Urothelium cell line (cell line): ENCODE results near the gene NPHS2.
"Not testable (repeated sequence)": the region's sequence is repeated elsewhere in the genome, so short reads cannot be mapped to it uniquely, and the experiment has no call there.

Experiments
- DNase-seq: peaks from one replicate; pipeline ENCODE4 v3.0.0; 2011; ENCODE audit warnings: low spot score, mixed read lengths
- FAIRE-seq: peaks from 2 replicates; lab custom pipeline; 2011; peaks lifted over from hg19 to GRCh38; lab: Jason Lieb, UNC

The NPHS2 gene

GRCh38 chr1:179548666-179549367, 26.9 kb downstream of the NPHS2 start:
- DNase-seq: no peak
- no peak for FAIRE-seq

DNA sequence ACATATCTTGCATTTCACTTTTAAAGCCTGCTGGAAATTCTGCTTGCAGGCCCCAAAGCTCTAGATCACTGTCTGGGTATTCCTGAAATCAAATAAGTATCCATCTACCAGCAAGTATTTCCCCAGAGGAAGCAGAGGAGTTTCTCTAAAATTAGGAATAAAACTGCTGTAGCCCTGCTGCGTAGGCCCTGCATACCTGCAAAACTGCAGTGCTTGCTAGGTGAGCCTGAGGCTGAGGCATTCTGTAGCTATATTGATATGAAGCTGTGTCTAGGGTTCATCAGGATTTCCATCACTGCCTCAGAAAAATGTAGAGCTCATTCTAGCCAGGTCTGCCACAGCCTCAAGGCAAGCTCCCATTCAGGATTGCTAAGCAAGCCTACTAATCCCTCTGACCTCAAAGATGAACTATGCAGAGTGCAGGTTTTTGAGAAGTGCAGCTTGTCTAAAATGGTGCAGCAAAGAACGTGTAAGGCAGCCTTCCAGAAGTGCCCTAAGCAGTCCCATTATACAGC, 28.7 kb downstream of the NPHS2 start:
- DNase-seq (no peak), FAIRE-seq (no peak)

DNA sequence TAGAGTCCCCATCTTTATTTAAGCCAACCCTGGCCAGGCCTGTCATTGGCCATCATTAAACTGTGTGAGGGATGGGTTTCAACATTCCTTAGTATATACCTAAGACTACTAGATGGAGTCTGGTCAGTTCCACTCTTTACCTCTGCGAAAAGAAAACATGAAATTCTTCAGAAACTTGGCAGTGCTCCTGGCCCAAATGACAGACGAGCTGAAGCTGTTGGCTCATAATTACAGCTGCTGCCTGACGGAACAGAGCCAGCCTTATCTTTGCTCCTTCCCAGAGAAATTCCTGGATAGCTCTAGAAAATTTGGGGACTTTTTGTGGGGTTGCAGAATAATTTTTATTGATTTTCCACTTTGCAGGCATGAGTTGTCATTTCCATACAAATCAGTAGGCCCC, 30.4 kb downstream of the NPHS2 start:
- no peak for DNase-seq

GRCh38 chr1:179541774-179542173, 34.0 kb downstream of the NPHS2 start:
- FAIRE-seq: no peak
- no peak for DNase-seq

More for the DNA sequence above, 30.4 kb downstream of the NPHS2 start:
- no peak for FAIRE-seq

DNA sequence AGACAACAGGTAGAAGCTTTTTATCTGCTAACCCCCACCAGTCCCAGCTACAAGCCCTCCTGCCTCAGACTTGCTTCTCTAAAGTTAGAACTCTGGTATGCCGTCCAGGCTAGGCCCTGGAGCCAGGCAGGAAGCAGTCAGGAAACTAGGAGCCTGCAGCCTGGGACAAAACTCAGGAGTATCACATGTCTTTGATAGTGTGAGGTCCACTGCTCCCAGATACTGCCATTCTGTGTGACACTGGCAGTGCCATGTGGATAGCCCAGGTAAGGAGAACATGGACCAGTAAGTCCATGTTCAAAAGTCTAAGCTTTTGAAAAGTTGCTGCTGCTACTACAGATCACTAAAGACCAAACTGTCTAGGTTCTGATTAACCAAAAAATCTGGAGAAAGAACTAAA, 45.4 kb downstream of the NPHS2 start:
- FAIRE-seq (no peak), DNase-seq (no peak)

DNA sequence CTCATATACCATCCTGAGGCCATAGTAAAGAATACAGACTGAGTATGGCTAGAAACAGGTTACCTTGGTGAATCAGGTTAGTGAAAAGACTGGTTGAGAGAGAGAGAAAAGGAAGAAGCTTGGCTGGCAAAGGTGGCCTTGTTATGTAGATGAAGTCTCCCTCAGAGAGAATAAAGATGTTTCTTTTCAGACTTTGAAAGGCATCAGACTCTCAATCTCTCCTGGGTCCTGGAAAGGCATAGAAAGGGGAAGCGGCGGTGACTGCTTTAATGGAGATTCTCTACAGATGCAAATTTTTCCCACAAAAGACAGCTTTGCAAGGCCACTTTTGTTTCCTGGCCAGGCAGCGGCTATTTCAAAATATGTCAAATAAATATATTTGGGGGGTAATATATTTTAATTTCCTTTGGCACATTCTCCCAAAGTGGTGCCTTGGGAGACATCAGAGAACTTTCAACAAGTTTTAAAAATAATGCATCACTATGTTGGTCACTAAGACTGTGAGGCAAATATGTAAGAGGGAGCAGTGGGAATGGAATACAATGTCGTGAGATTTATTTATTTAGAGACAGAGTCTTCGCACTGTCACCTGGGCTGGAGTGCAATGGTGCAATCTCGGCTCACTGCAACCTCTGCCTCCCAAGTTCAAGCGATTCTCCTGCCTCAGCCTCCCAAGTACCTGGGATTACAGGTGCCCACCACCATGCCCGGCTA, 46.1 kb downstream of the NPHS2 start:
- FAIRE-seq (no peak), DNase-seq (no peak)

GRCh38 chr1:179518544-179518943, 57.2 kb downstream of the NPHS2 start:
- DNase-seq, FAIRE-seq: not testable (repeated sequence)

- no peak for FAIRE-seq
- DNase-seq: no peak
Measured at GRCh38 chr1:179516976-179517705, 58.6 kb downstream of the NPHS2 start.

- FAIRE-seq (no peak), DNase-seq (no peak)
Measured at GRCh38 chr1:179510038-179510437, 65.7 kb downstream of the NPHS2 start.

DNA sequence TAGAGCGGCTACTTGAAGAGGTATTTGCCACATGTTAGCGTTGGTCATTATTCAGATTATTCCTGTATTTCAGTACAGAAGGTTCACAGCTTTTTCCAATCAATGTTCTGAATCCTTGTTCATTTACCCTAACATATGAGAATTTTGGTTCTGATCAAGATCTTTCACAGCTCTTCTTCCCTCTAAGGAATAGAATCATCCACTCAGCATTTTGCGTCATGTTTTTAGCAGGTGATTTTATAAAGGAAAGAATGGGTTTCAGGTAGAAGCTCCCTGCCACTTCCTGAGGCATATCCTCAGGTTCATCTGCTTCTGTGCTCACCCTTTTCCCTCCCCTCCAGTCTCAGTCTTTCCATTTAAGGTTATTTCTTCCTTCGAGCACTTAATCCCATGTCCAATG, 66.4 kb downstream of the NPHS2 start:
- FAIRE-seq: no peak

DNA sequence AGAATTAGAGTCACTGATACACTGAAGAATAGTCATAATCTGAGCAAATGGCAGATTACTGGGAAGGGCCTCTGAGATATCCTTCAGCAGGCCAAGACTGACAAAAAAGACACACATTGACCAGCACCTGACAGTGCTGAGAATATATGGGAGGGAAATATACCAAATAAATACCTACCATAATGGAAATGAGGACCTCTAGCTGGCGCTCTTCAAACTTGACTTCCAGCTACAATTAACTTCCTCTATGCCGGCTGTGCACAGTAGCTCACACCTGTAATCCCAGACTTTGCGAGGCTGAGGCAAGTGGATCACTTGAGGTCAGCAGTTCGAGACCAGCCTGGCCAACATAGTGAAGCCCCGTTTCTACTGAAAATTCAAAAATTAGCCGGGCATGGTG, 69.5 kb downstream of the NPHS2 start:
- DNase-seq (no peak), FAIRE-seq (no peak)

More for the DNA sequence above, 66.4 kb downstream of the NPHS2 start:
- DNase-seq: no peak
